NCI-H69 (cell line): ENCODE measurements around the gene SPTSSA.
"Not testable (repeated sequence)": the region's sequence is repeated elsewhere in the genome, so short reads cannot be mapped to it uniquely, and the experiment has no call there.

Source experiments
- DNase-seq: peaks from one replicate; lab custom pipeline; 2025; lab: John Stamatoyannopoulos, UW

SPTSSA gene

GRCh38 chr14:34462132-34462893 is at the start of gene SPTSSA:
Gene SPTSSA, minus strand, starts transcription at chr14:34462240. Its CDS starts 33 bp downstream, at chr14:34462207.
- peak; percentile 98 for DNase-seq

- DNase-seq = no peak
Observed at GRCh38 chr14:34507884-34508283, 45.8 kb upstream of the SPTSSA start.

- no peak for DNase-seq
Observed at GRCh38 chr14:34507459-34507858, 45.4 kb upstream of the SPTSSA start.

GRCh38 chr14:34505124-34505491 is 43.1 kb upstream of the SPTSSA start:
- not testable (repeated sequence) for DNase-seq

GRCh38 chr14:34504027-34504426 is 42.0 kb upstream of the SPTSSA start:
- not testable (repeated sequence) for DNase-seq

GRCh38 chr14:34502545-34503225 is 40.6 kb upstream of the SPTSSA start:
- DNase-seq = no peak

- no peak for DNase-seq
Observed at GRCh38 chr14:34502001-34502400, 40.0 kb upstream of the SPTSSA start.

- no peak for DNase-seq
Observed at GRCh38 chr14:34501004-34501580, 39.1 kb upstream of the SPTSSA start.

- peak; percentile 71 for DNase-seq
Observed at GRCh38 chr14:34498684-34499412, 36.8 kb upstream of the SPTSSA start.

- DNase-seq = peak; percentile 13
Observed at GRCh38 chr14:34496679-34497513, 34.9 kb upstream of the SPTSSA start.

- no peak for DNase-seq
Observed at GRCh38 chr14:34496007-34496678, 34.1 kb upstream of the SPTSSA start.

GRCh38 chr14:34489324-34489723 is 27.3 kb upstream of the SPTSSA start:
- no peak for DNase-seq

- no peak for DNase-seq
Observed at GRCh38 chr14:34488528-34488927, 26.5 kb upstream of the SPTSSA start.

GRCh38 chr14:34484726-34485125 is 22.7 kb upstream of the SPTSSA start:
- no peak for DNase-seq

GRCh38 chr14:34482463-34482862 is 20.4 kb upstream of the SPTSSA start:
- DNase-seq = no peak

GRCh38 chr14:34479694-34480093 is 17.7 kb upstream of the SPTSSA start:
- no peak for DNase-seq

GRCh38 chr14:34478261-34478660 is 16.2 kb upstream of the SPTSSA start:
- no peak for DNase-seq

- DNase-seq = not testable (repeated sequence)
Observed at GRCh38 chr14:34476036-34476435, 14.0 kb upstream of the SPTSSA start.

- no peak for DNase-seq
Observed at GRCh38 chr14:34475163-34475562, 13.1 kb upstream of the SPTSSA start.

GRCh38 chr14:34474187-34474679 is 12.2 kb upstream of the SPTSSA start:
- DNase-seq = no peak
